Upper lobe of left lung (tissue), 6 donors: ENCODE measurements around the gene MAP2K5. TPM values are rescaled to one million over a fixed set of nuclear protein-coding genes. Genes with fewer than 3 reads are reported as not detected.

Experiments used
- ATAC-seq, 2 donors: fragments of 200-7000 bp; cut with Tn5 transposase; one replicate each; pipeline ENCODE4 v1.9.1; 2022; ENCODE audit warnings: mild to moderate bottlenecking in 2 of 2, moderate library complexity in 2 of 2; ENCODE audit not compliant: low FRiP score in 2 of 2
- DNase-seq, 2 donors: peaks; one replicate each; pipeline ENCODE4 v3.0.0-alpha.2; 2019 to 2020
- H3K27ac ChIP-seq, 4 donors: fragments of 200-600 bp; sonication (generic); one replicate each; pipeline ENCODE4 v1.5.1; 2016 to 2019
- H3K27me3 ChIP-seq, 4 donors: fragments of 200-600 bp; sonication (generic); one replicate each; pipeline ENCODE4 v1.5.1; 2017 to 2019
- H3K36me3 ChIP-seq, 4 donors: fragments of 200-600 bp; sonication (generic); one replicate each; pipeline ENCODE4 v1.5.1; 2016 to 2019
- H3K4me1 ChIP-seq, 4 donors: fragments of 200-600 bp; sonication (generic); one replicate each; pipeline ENCODE4 v1.5.1; 2018 to 2019
- H3K4me3 ChIP-seq, 4 donors: fragments of 200-600 bp; sonication (generic); one replicate each; pipeline ENCODE4 v1.5.1; 2017 to 2019; ENCODE audit warnings: mild to moderate bottlenecking in 2 of 4, moderate library complexity in 1 of 4
- H3K9me3 ChIP-seq, 4 donors: fragments of 200-600 bp; sonication (generic); one replicate each; pipeline ENCODE4 v1.5.1; 2018 to 2019
- EP300 ChIP-seq, 4 donors: sonication (generic); formaldehyde crosslinking; IDR thresholded peaks; one replicate each; pipeline ENCODE4 v1.5.1; 2017; ENCODE audit warnings: antibody characterized with exemption in 4 of 4, control low read depth in 2 of 4
- POLR2A ChIP-seq, 4 donors: fragments of 450-650 bp; IDR thresholded peaks; one replicate each; pipeline ENCODE4 v1.5.1; 2016 to 2017; ENCODE audit warnings: antibody characterized with exemption in 4 of 4, mild to moderate bottlenecking in 2 of 4
- POLR2AphosphoS5 ChIP-seq, 2 donors: sonication (generic); formaldehyde crosslinking; IDR thresholded peaks; one replicate each; pipeline ENCODE4 v1.5.1; 2017; ENCODE audit warnings: antibody characterized with exemption in 2 of 2
- WGBS, 2 donors: methylation state at CpG; one replicate each; pipeline ENCODE4 v1.1.5; 2017 to 2018; 5-methylcytosine and 5-hydroxymethylcytosine counted together
- total RNA-seq, 6 donors: library from RNA; depleted of rRNA in 4 of 6; stranded (reverse); fragments of >200 nt in 4 of 6; gene quantifications; one replicate each; pipeline versions ENCODE4 v1.1.0 to v1.2.1, GENCODE V29; 2016 to 2021
- TF ChIP-seq, protein P1 (sequence below), 6 experiments: fragments of 450-650 bp in 4 of 6; fragments of 200-600 bp in 2 of 6; sonication (generic) in 2 of 6; IDR thresholded peaks; one replicate each; pipeline ENCODE4 v1.5.1; 2016 to 2019; ENCODE audit warnings: antibody characterized with exemption in 6 of 6
- donor health status: DM: no; HTN: no; CAD: no; lungs with moderate emphysema.
- donor health status: DM: no; HTN: yes; CAD: no; lungs with severe emphysema.

Gene MAP2K5
- total RNA-seq, 6 donors from 2014 or later: 7.8 to 25.6 (median 16.0) TPM

DNA sequence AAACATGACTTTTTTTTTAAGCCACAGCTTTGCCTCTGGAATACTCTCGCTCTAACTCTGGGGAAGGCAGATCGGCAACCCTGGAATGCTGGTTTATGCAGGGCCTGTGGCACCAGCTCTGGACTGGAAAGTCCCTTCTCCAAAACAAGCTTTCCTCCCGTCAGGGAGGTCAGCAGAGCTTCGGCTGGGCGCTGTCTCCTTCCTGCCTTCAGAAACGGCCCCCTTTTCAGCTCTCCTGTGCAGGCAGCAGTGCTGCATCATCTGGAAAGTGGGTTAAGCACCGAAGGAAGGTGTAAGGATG lies 240.1 kb downstream of the MAP2K5 start:
- WGBS, 2 donors: 83 to 85% methylated on average over 6 to 7 of the region's 7 CpGs
- Histone ChIP-seq H3K4me1 (no peaks in the 10 kb centered on the region), H3K27ac (no peak overlapping the region), H3K27me3 (no peaks in the 10 kb centered on the region), H3K4me3 (no peak overlapping the region), H3K9me3 (no peaks in the 10 kb centered on the region), H3K36me3 (peaks cover 0 to 12% (median 3%) of the 10 kb centered on the region in 4 donors)
- TF ChIP-seq POLR2AphosphoS5 (IDR thresholded peaks at IDR 0.05) (no peak), POLR2A (IDR thresholded peaks at IDR 0.05) (no peak), EP300 (IDR thresholded peaks at IDR 0.05) (no peak)
- TF ChIP-seq, protein P1, sequence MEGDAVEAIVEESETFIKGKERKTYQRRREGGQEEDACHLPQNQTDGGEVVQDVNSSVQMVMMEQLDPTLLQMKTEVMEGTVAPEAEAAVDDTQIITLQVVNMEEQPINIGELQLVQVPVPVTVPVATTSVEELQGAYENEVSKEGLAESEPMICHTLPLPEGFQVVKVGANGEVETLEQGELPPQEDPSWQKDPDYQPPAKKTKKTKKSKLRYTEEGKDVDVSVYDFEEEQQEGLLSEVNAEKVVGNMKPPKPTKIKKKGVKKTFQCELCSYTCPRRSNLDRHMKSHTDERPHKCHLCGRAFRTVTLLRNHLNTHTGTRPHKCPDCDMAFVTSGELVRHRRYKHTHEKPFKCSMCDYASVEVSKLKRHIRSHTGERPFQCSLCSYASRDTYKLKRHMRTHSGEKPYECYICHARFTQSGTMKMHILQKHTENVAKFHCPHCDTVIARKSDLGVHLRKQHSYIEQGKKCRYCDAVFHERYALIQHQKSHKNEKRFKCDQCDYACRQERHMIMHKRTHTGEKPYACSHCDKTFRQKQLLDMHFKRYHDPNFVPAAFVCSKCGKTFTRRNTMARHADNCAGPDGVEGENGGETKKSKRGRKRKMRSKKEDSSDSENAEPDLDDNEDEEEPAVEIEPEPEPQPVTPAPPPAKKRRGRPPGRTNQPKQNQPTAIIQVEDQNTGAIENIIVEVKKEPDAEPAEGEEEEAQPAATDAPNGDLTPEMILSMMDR (IDR thresholded peaks at IDR 0.05): no peak
- DNase-seq: no peak
- no peak for ATAC-seq

DNA sequence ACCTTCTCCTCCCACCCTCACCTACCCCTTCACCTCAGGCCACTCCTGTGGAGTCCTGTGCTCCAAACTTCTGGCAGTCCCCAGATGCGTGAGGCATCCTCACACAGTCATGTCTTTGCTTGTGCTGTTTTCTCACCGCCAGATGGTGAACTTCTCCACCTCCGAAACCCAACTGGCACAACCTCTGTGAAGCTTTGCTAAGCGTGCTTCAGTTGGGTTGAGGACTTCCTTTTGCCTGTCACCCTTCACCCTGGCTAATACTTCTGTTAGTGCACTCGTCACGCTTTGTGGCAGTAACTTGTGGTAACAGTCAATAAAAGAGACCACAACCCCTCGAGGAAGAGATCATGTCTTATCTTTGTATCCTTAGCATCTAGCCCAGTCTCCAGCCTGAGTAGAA lies 240.8 kb downstream of the MAP2K5 start:
- TF ChIP-seq POLR2A (IDR thresholded peaks at IDR 0.05): no peak
- TF ChIP-seq, protein P1 (IDR thresholded peaks at IDR 0.05): no peak
- no peak for ATAC-seq
- DNase-seq: no peak
- Histone ChIP-seq H3K27me3 (no peaks in the 10 kb centered on the region), H3K36me3 (peaks cover 0 to 12% (median 3%) of the 10 kb centered on the region in 4 donors), H3K4me1 (no peaks in the 10 kb centered on the region), H3K9me3 (no peaks in the 10 kb centered on the region), H3K27ac (no peak overlapping the region), H3K4me3 (no peak overlapping the region)
- 69 to 80% methylated on average over 7 of the region's 7 CpGs for WGBS, 2 donors

DNA sequence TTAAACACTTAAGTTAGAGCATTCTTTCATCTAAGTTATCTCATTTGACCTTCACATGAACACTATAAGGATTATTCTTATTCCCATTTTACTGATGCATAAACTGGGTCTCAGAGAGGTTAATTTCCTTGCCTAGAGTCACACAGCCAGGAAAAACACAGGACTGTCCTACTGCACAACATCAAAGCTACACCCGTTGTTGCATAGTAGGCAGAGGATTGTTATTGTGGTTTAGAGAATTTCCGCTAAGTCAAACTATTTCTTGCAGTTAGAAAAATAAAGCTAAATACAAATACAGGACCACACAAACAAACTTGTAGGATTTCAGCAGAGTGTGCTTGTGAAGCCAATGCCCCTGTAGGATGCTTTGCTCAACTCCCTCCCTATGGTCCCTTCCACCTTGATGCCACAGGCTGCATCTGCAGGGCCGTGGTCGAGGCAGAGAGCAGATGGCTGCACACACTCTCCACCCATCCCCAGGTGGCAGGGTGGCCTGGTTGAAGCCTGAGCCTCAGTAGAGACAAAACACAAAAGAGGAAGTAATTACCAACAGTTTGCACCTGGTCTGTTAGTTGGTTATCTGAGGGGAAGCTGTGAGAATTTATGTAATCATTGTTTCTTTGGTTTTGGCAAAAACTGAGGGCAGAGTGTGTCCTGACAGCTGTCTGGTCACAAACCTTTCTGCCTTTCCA lies 241.7 kb downstream of the MAP2K5 start:
- H3K4me3 ChIP-seq: no peak overlapping the region
- H3K4me1 ChIP-seq: no peaks in the 10 kb centered on the region
- DNase-seq (no peak), ATAC-seq (no peak)
- no peaks in the 10 kb centered on the region for H3K27me3 ChIP-seq
- peaks cover 0 to 12% (median 3%) of the 10 kb centered on the region in 4 donors for H3K36me3 ChIP-seq
- H3K27ac ChIP-seq: no peak overlapping the region
- WGBS, 2 donors: 63 to 82% methylated on average over 4 of the region's 4 CpGs
- no peak for TF ChIP-seq POLR2AphosphoS5 (IDR thresholded peaks at IDR 0.05)
- TF ChIP-seq, protein P1 (IDR thresholded peaks at IDR 0.05): no peak
- TF ChIP-seq POLR2A (IDR thresholded peaks at IDR 0.05): no peak
- no peak for TF ChIP-seq EP300 (IDR thresholded peaks at IDR 0.05)
- no peaks in the 10 kb centered on the region for H3K9me3 ChIP-seq

DNA sequence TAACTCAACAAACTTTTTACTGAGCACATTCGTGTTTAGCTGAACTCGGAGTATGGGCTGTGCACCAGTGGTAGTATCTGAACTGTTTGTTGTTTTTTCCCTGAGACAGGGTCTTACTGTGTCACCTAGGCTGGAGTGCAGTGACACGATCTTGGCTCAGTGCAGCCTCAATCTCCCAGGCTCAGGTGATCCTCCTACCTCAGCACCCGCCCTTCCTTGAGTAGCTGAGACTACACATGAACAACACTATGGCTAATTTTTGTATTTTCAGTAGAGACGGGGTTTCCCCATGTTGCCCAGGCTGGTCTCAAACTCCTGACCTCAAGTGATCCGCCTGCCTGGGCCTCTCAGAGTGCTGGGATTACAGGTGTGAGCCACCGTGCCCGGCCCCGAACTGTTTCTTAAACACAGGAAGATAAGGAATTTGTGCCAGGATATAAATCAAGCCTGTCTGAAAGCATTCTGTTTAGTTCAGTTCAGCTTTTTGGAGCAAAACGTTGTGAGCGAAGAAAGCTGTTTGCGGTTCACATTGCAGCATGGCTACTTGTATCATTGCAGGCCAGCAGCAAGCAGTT lies 242.4 kb downstream of the MAP2K5 start:
- Histone ChIP-seq H3K9me3 (no peaks in the 10 kb centered on the region), H3K27ac (no peak overlapping the region), H3K4me3 (no peak overlapping the region), H3K27me3 (no peaks in the 10 kb centered on the region), H3K36me3 (peaks cover 0 to 12% (median 3%) of the 10 kb centered on the region in 4 donors), H3K4me1 (no peaks in the 10 kb centered on the region)
- WGBS, 2 donors: 83 to 89% methylated on average over 12 of the region's 12 CpGs
- DNase-seq (no peak), ATAC-seq (no peak)
- TF ChIP-seq POLR2AphosphoS5 (IDR thresholded peaks at IDR 0.05) (no peak), POLR2A (IDR thresholded peaks at IDR 0.05) (no peak), EP300 (IDR thresholded peaks at IDR 0.05) (no peak)
- TF ChIP-seq, protein P1 (IDR thresholded peaks at IDR 0.05): no peak

DNA sequence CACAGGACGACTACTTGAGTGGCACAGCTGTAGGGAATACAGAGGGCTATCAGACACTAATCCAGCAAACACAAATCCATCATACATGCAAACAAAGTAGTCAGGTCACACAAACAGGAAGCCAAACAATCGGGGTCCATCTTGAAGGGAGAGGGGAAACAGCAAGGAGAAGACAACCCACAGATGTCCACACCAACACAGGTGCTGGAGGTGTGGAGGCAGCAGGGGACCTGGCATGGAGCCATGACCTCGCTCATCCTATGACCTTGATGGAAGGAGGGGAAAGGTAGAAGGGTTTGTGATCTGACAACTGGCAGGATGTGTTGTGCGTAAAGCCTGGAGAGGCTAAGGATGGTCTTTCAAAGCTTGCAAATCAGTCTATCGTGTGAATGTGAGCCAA lies 242.9 kb downstream of the MAP2K5 start:
- no peak for ATAC-seq
- H3K27ac ChIP-seq: no peak overlapping the region
- WGBS, 2 donors: 76 to 77% methylated on average over 5 of the region's 5 CpGs
- TF ChIP-seq POLR2A (IDR thresholded peaks at IDR 0.05) (no peak), EP300 (IDR thresholded peaks at IDR 0.05) (no peak)
- TF ChIP-seq, protein P1 (IDR thresholded peaks at IDR 0.05): no peak
- no peaks in the 10 kb centered on the region for H3K9me3 ChIP-seq
- no peak overlapping the region for H3K4me3 ChIP-seq
- H3K36me3 ChIP-seq: peaks cover 0 to 12% (median 3%) of the 10 kb centered on the region in 4 donors
- H3K4me1 ChIP-seq: no peaks in the 10 kb centered on the region
- DNase-seq: no peak
- no peaks in the 10 kb centered on the region for H3K27me3 ChIP-seq
